CD4-positive, CD25-positive, alpha-beta regulatory T cell (primary cell): ENCODE measurements around the gene GAS6. TPM values are rescaled to one million over a fixed set of nuclear protein-coding genes. Genes with fewer than 3 reads are reported as not detected.
"Not testable (repeated sequence)": the region's sequence is repeated elsewhere in the genome, so short reads cannot be mapped to it uniquely, and the experiment has no call there.

Experiments used
- ATAC-seq, 2 donors: fragments of 150-1000 bp; cut with Tn5 transposase; one replicate each; pipeline ENCODE4 v1.10.0; 2021; ENCODE audit warnings: low read depth in 2 of 2, moderate number of reproducible peaks in 2 of 2, moderate library complexity in 1 of 2
- DNase-seq, 3 donors: peaks; one replicate each; pipeline versions ENCODE4 v3.0.0 to v3.0.0-alpha.2; 2012 to 2022; ENCODE audit warnings: mixed read lengths in 1 of 3
- H3K27ac ChIP-seq: one replicate; pipeline ENCODE4 v1.7.0; 2013; ENCODE audit warnings: mild to moderate bottlenecking, low read length; ENCODE audit not compliant: insufficient read depth, poor library complexity, severe bottlenecking
- H3K27me3 ChIP-seq: one replicate; pipeline ENCODE4 v1.7.0; 2013; ENCODE audit warnings: low read length; ENCODE audit not compliant: control insufficient read depth, insufficient read depth
- H3K36me3 ChIP-seq: one replicate; pipeline ENCODE4 v1.7.0; 2013; ENCODE audit warnings: mild to moderate bottlenecking, low read length, moderate library complexity; ENCODE audit not compliant: control insufficient read depth, insufficient read depth
- H3K4me1 ChIP-seq: 2 replicates; pipeline ENCODE4 v1.7.0; 2013; ENCODE audit warnings: mild to moderate bottlenecking, low read length; ENCODE audit not compliant: insufficient read depth, control insufficient read depth, poor library complexity, severe bottlenecking
- H3K4me3 ChIP-seq: one replicate; pipeline ENCODE4 v1.7.0; 2013; ENCODE audit warnings: low read depth, mild to moderate bottlenecking, low read length, moderate library complexity
- H3K9me3 ChIP-seq, 2 experiments: 1 replicate in 1 of 2; 2 replicates in 1 of 2; pipeline ENCODE4 v1.7.0; 2013; ENCODE audit warnings: low read length in 2 of 2, mild to moderate bottlenecking in 1 of 2, moderate library complexity in 1 of 2; ENCODE audit not compliant: control insufficient read depth in 2 of 2
- H3K27ac Mint-ChIP-seq, 3 donors: one replicate each; pipeline ENCODE4 v1.8.0; 2020 to 2022; ENCODE audit warnings: mild to moderate bottlenecking in 3 of 3, mixed read lengths in 3 of 3, moderate library complexity in 2 of 3
- H3K27me3 Mint-ChIP-seq: one replicate; pipeline ENCODE4 v1.8.0; 2022; ENCODE audit warnings: mild to moderate bottlenecking, mixed read lengths
- H3K36me3 Mint-ChIP-seq: one replicate; pipeline ENCODE4 v1.8.0; 2020; ENCODE audit warnings: mixed read lengths
- H3K4me1 Mint-ChIP-seq, 4 donors: one replicate each; pipeline ENCODE4 v1.8.0; 2020 to 2022; ENCODE audit warnings: mixed read lengths in 4 of 4, mild to moderate bottlenecking in 1 of 4
- H3K4me3 Mint-ChIP-seq, 4 donors: one replicate each; pipeline ENCODE4 v1.8.0; 2020 to 2022; ENCODE audit warnings: mild to moderate bottlenecking in 4 of 4, mixed read lengths in 4 of 4, moderate library complexity in 3 of 4
- H3K9me3 Mint-ChIP-seq, 7 donors: one replicate each; pipeline ENCODE4 v1.8.0; 2020 to 2022; ENCODE audit warnings: mixed read lengths in 7 of 7, mild to moderate bottlenecking in 3 of 7, moderate library complexity in 2 of 7
- polyA plus RNA-seq, 4 donors: library from polyadenylated mRNA; unstranded; fragments of 300-500 nt; fragmentation: Illumina TruSeq; gene quantifications; one replicate each; pipeline ENCODE4 v1.2.3, GENCODE V29; 2021
- total RNA-seq: library from RNA; stranded (reverse); gene quantifications from one replicate; pipeline ENCODE4 v1.2.3, GENCODE V29; 2022

GAS6 gene
- total RNA-seq (2.8 TPM), polyA plus RNA-seq (under 1 TPM in 2 of 4 donors, not detected in 2; 0.29 to 0.34 TPM)

DNA sequence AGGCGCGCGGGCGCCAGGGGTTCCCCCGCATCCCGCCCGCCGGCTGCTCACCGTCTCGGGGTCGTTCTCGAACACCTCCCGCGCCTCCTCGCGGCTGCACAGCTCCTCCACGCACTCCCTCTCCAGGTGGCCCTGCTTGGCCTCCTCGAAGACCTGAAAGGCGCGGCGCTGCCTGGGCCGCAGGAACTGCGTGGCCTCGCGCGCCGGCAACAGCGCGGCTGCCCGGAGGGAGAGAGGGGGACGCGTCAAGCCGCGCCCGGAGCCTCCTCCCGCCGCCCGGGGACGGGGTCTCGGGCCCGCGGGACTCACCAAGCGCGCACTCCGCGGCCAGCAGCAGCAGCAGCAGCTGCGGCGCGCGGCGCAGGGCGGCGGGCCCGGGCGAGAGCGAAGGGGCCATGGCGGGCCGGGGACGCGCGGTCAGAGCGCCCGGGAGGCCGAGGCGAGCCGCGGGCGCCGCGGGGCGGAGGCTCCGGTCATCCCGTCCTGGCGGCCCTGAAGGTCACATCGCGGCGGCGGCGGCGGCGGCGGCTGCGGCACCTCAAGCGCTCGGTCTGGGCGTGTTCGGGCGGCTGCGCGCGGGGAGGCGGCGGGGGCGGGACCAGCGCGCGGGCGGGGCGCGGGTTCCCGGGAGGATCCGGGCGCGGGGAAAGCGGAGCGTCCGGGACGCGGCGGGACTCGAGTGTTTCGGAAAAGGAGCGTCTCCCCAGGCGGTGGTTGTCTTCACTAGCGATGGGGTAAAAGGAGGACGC lies at the start of gene GAS6:
TSS of gene GAS6 (minus strand) at position 553 of the 749 bp plus-strand sequence. CDS start at position 397, 156 bp downstream.
- H3K4me3 ChIP-seq = no peak within 1 kb of the TSS
- no peaks in the 10 kb centered on the region for H3K36me3 Mint-ChIP-seq
- H3K27me3 ChIP-seq = peaks cover 30% of the 10 kb centered on the region
- H3K9me3 Mint-ChIP-seq = peaks cover 0 to 4% (median 2%) of the 10 kb centered on the region in 7 donors
- DNase-seq (peak in 1 of 3 donors; percentile 5), ATAC-seq (peak in 1 of 2 donors; percentile 44)
- peaks cover 12% of the 10 kb centered on the region for H3K4me1 ChIP-seq
- peaks cover 0 to 20% (median 7%) of the 10 kb centered on the region in 4 donors for H3K4me1 Mint-ChIP-seq
- no peak within 1 kb of the TSS for H3K27ac Mint-ChIP-seq
- peaks cover 48% of the 10 kb centered on the region for H3K27me3 Mint-ChIP-seq
- H3K4me3 Mint-ChIP-seq = peak within 1 kb of the TSS; percentile 37 to 86 (median 74)
- H3K9me3 ChIP-seq = peaks cover 0 to 2% of the 10 kb centered on the region in 2 experiments
- no peaks in the 10 kb centered on the region for H3K36me3 ChIP-seq
- no peak within 1 kb of the TSS for H3K27ac ChIP-seq

DNA sequence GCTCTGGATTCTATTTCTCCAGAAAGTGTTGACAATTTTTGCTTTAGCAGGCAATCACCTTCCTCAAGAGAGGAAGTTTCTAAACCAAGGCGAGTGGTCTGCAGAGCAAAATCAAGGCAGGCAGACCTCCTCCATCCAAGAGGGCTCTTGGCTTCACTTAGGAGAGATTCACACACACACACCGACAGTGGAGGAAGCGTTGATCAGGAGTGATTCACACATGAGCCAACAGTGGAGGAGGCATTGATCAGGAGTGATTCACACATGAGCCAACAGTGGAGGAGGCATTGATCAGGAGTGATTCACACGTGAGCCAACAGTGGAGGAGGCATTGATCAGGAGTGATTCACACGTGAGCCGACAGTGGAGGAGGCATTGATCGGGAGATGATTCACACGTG lies 49.5 kb upstream of the GAS6 start:
- H3K27ac Mint-ChIP-seq, H3K36me3 Mint-ChIP-seq, H3K36me3 ChIP-seq, H3K27ac ChIP-seq, H3K4me3 Mint-ChIP-seq, H3K4me1 Mint-ChIP-seq, H3K9me3 ChIP-seq, ATAC-seq, H3K4me3 ChIP-seq, DNase-seq, H3K4me1 ChIP-seq, H3K9me3 Mint-ChIP-seq: not testable (repeated sequence)
- H3K27me3 ChIP-seq = peaks cover 32% of the 10 kb centered on the region
- peaks cover 52% of the 10 kb centered on the region for H3K27me3 Mint-ChIP-seq

- ATAC-seq = no peak
- Mint-ChIP-seq H3K9me3 (peaks cover 0 to 7% (median 2%) of the 10 kb centered on the region in 7 donors), H3K4me1 (peaks cover 0 to 12% (median 0%) of the 10 kb centered on the region in 4 donors), H3K36me3 (peaks cover 5% of the 10 kb centered on the region), H3K27me3 (peaks cover 59% of the 10 kb centered on the region), H3K4me3 (no peak overlapping the region), H3K27ac (no peak overlapping the region)
- H3K4me3 ChIP-seq = no peak overlapping the region
- H3K4me1 ChIP-seq = no peaks in the 10 kb centered on the region
- H3K9me3 ChIP-seq = peaks cover 0 to 5% of the 10 kb centered on the region in 2 experiments
- no peak overlapping the region for H3K27ac ChIP-seq
- no peaks in the 10 kb centered on the region for H3K36me3 ChIP-seq
- H3K27me3 ChIP-seq = peaks cover 32% of the 10 kb centered on the region
- DNase-seq = no peak
These were observed 48.7 kb upstream of the GAS6 start for GRCh38 chr13:113912596-113912995.

DNA sequence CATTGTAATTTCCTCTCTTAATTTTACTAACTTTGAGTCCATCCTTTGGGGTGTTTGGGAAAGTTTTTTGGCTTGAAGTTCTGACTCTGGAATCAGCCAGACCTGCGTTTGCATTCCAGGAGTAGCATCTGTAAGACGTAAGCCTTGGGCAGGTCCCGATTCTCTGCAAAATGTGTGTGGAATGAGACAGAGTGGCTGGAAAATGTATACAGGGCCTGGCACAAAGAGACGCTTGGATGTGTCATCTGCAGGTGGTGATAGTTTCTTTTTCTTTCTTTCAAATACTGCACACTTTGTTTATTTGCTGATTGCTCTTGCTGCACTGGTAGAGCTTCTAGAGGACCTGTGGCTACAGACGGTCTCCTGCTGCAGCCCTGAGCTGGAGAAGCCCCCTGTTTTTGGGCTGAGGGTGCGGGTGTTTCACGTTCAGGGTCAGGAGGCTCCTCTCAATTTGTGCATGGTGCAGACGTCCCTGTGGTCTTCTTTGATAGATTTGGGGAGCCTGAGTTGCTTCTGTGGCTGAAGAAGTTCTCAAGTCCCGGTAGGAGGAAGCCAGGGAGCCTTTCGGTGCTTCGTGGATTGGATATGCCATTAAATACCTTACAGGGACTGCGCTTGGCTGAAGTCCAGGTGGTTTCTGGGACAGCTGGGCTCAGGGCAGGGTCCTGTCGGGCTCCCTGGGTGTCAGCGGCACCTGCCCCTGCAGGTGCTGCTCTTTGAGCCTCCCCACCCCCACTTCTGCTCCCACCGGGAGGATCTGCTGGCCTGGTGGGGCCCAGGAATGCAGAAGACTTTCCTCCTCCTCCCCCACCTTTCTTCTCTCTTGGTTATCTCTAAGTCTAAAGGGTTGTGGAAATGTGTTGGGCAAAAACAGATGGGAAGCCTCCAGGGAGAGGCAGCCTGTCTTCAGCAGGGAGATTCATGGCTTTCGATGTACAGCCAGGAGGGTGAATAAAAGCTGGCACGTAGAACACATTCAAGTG lies 44.0 kb upstream of the GAS6 start:
- Mint-ChIP-seq H3K27me3 (peaks cover 65% of the 10 kb centered on the region), H3K9me3 (peaks cover 0 to 5% (median 0%) of the 10 kb centered on the region in 7 donors), H3K4me3 (no peak overlapping the region), H3K27ac (no peak overlapping the region), H3K36me3 (no peaks in the 10 kb centered on the region), H3K4me1 (peaks cover 0 to 12% (median 0%) of the 10 kb centered on the region in 4 donors)
- no peaks in the 10 kb centered on the region for H3K36me3 ChIP-seq
- peaks cover 0 to 5% of the 10 kb centered on the region in 2 experiments for H3K9me3 ChIP-seq
- H3K4me3 ChIP-seq = no peak overlapping the region
- no peaks in the 10 kb centered on the region for H3K4me1 ChIP-seq
- peaks cover 20% of the 10 kb centered on the region for H3K27me3 ChIP-seq
- no peak overlapping the region for H3K27ac ChIP-seq
- ATAC-seq = no peak
- no peak for DNase-seq

DNA sequence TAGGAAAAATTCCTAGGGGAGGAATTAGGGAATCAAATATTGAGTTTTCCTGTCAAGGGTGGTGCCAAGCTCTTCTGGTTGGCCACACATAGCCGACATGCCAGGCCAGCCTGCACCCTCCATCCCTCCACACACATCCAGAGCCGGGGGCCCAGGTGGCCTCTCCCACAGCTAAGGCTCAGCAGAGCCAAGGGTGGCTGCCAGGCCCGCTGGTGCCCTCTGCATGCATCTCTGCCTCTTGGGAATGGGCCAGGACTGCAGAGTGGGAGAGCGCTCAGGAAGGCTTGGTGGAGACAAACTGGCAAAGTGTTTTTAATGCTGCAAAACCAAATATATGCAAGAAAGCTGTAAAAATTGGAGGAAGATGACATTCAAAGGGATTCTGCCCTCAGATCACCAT lies 42.7 kb upstream of the GAS6 start:
- Mint-ChIP-seq H3K36me3 (no peaks in the 10 kb centered on the region), H3K4me3 (no peak overlapping the region), H3K9me3 (no peaks in the 10 kb centered on the region), H3K27me3 (peaks cover 56% of the 10 kb centered on the region), H3K27ac (no peak overlapping the region), H3K4me1 (peaks cover 0 to 10% (median 0%) of the 10 kb centered on the region in 4 donors)
- peaks cover 11% of the 10 kb centered on the region for H3K27me3 ChIP-seq
- no peaks in the 10 kb centered on the region for H3K36me3 ChIP-seq
- H3K27ac ChIP-seq = no peak overlapping the region
- DNase-seq (no peak), ATAC-seq (no peak)
- H3K9me3 ChIP-seq = no peaks in the 10 kb centered on the region
- no peaks in the 10 kb centered on the region for H3K4me1 ChIP-seq
- no peak overlapping the region for H3K4me3 ChIP-seq

GRCh38 chr13:113905942-113906341 lies 42.1 kb upstream of the GAS6 start:
- H3K27ac Mint-ChIP-seq = no peak overlapping the region
- Histone ChIP-seq H3K9me3 (no peaks in the 10 kb centered on the region), H3K4me3 (no peak overlapping the region), H3K27me3 (peaks cover 6% of the 10 kb centered on the region), H3K4me1 (no peaks in the 10 kb centered on the region), H3K36me3 (no peaks in the 10 kb centered on the region), H3K27ac (no peak overlapping the region)
- no peak for DNase-seq
- no peaks in the 10 kb centered on the region for H3K9me3 Mint-ChIP-seq
- peaks cover 0 to 10% (median 0%) of the 10 kb centered on the region in 4 donors for H3K4me1 Mint-ChIP-seq
- peaks cover 53% of the 10 kb centered on the region for H3K27me3 Mint-ChIP-seq
- no peaks in the 10 kb centered on the region for H3K36me3 Mint-ChIP-seq
- no peak for ATAC-seq
- no peak overlapping the region for H3K4me3 Mint-ChIP-seq

GRCh38 chr13:113905018-113905417 lies 41.1 kb upstream of the GAS6 start:
- no peaks in the 10 kb centered on the region for H3K4me1 ChIP-seq
- Mint-ChIP-seq H3K9me3 (no peaks in the 10 kb centered on the region), H3K36me3 (no peaks in the 10 kb centered on the region), H3K27ac (no peak overlapping the region), H3K4me3 (no peak overlapping the region), H3K4me1 (peaks cover 0 to 10% (median 0%) of the 10 kb centered on the region in 4 donors), H3K27me3 (peaks cover 48% of the 10 kb centered on the region)
- DNase-seq (no peak), ATAC-seq (no peak)
- no peak overlapping the region for H3K27ac ChIP-seq
- no peaks in the 10 kb centered on the region for H3K36me3 ChIP-seq
- peaks cover 4% of the 10 kb centered on the region for H3K27me3 ChIP-seq
- no peak overlapping the region for H3K4me3 ChIP-seq
- H3K9me3 ChIP-seq = no peaks in the 10 kb centered on the region
